Prostate gland (tissue), 2 donors: ENCODE results near the gene DSTYK. TPM values are rescaled to one million over a fixed set of nuclear protein-coding genes. Genes with fewer than 3 reads are reported as not detected.
A peak's percentile ranks its signal among the peaks of the same experiment; 100 is the strongest.

ENCODE experiments used
- DNase-seq: peaks from one replicate; pipeline ENCODE4 v3.0.0-alpha.2; 2019; ENCODE audit warnings: low spot score
- H3K27ac ChIP-seq, 2 donors: fragments of 200-600 bp; sonication (generic); 2 replicates each; pipeline ENCODE4 v1.5.1; 2017 to 2019
- H3K27me3 ChIP-seq: fragments of 200-600 bp; sonication (generic); replicated peaks from 2 replicates; pipeline ENCODE4 v1.5.1; 2019; ENCODE audit not compliant: insufficient read depth
- H3K36me3 ChIP-seq, 2 donors: fragments of 200-600 bp; sonication (generic); 1 replicate in 1 of 2; 2 replicates in 1 of 2; pipeline versions ENCODE4 v1.5.1 to v1.8.1; 2017 to 2019
- H3K4me1 ChIP-seq: fragments of 200-600 bp; sonication (generic); replicated peaks from 2 replicates; pipeline ENCODE4 v1.5.1; 2019
- H3K4me3 ChIP-seq, 2 donors: fragments of 200-600 bp; sonication (generic); 2 replicates each; pipeline ENCODE4 v1.5.1; 2017 to 2019
- H3K9me3 ChIP-seq: fragments of 200-600 bp; sonication (generic); 2 replicates; pipeline ENCODE4 v1.5.1; 2017
- CTCF ChIP-seq, 4 experiments: fragments of 200-600 bp in 2 of 4; fragments of 450-650 bp in 2 of 4; sonication (generic) in 2 of 4; IDR thresholded peaks; 1 replicate in 3 of 4; 2 replicates in 1 of 4; pipeline ENCODE4 v1.5.1; 2016 to 2019; ENCODE audit warnings: antibody characterized with exemption in 4 of 4, mild to moderate bottlenecking in 2 of 4, moderate library complexity in 2 of 4
- POLR2A ChIP-seq: fragments of 450-650 bp; IDR thresholded peaks from one replicate; pipeline ENCODE4 v1.6.1; 2016; ENCODE audit warnings: antibody characterized with exemption, mild to moderate bottlenecking
- POLR2AphosphoS5 ChIP-seq: sonication (generic); formaldehyde crosslinking; IDR thresholded peaks from one replicate; pipeline ENCODE4 v1.6.1; 2017; ENCODE audit warnings: antibody characterized with exemption
- WGBS: methylation state at CpG from one replicate; pipeline ENCODE4 v1.1.5; 2018; 5-methylcytosine and 5-hydroxymethylcytosine counted together
- intact Hi-C: fragments of 100-400 bp; cut with DNase I; formaldehyde crosslinking; loops from one replicate; pipeline ENCODE4 v1.14.2; 2022
- total RNA-seq, 2 donors: library from RNA; depleted of rRNA; stranded (reverse); fragments of >200 nt; gene quantifications; one replicate each; pipeline ENCODE4 v1.1.0, GENCODE V29; 2016

The DSTYK gene
- 10 to 100 TPM in 1 of 2 donors, 1 to 10 TPM in 1; 9.7 to 16.9 TPM for total RNA-seq

- Histone ChIP-seq H3K4me3 (peak within 1 kb of the TSS; percentile 88 to 97), H3K9me3 (no peaks in the 10 kb centered on the region), H3K36me3 (no peaks in the 10 kb centered on the region), H3K27ac (peak within 1 kb of the TSS; percentile 91 to 93), H3K27me3 (no peaks in the 10 kb centered on the region), H3K4me1 (peaks cover 5% of the 10 kb centered on the region)
- TF ChIP-seq POLR2AphosphoS5, result peak; percentile 91
- TF ChIP-seq CTCF (IDR thresholded peaks at IDR 0.05), result peak in 1 of 4 experiments; percentile 11
- TF ChIP-seq POLR2A, result peak; percentile 71
- peak; percentile 92 for DNase-seq
- intact Hi-C loops, result no loop called here
- under 1% methylated on average over 67 of the region's 67 CpGs for WGBS
Observed at GRCh38 chr1:205211169-205211838, at the start of gene DSTYK. Gene DSTYK, minus strand, starts transcription at chr1:205211702. Its CDS starts 167 bp downstream, at chr1:205211535.

GRCh38 chr1:205259998-205260397, 48.5 kb upstream of the DSTYK start:
- DNase-seq, result no peak
- H3K4me3 ChIP-seq, result no peak overlapping the region
- H3K27ac ChIP-seq, result no peak overlapping the region
- no peaks in the 10 kb centered on the region for H3K4me1 ChIP-seq
- TF ChIP-seq CTCF (IDR thresholded peaks at IDR 0.05) (no peak), POLR2A (no peak), POLR2AphosphoS5 (no peak)
- 100% methylated on average over 1 of the region's 1 CpG for WGBS
- no peaks in the 10 kb centered on the region for H3K9me3 ChIP-seq
- no peaks in the 10 kb centered on the region for H3K36me3 ChIP-seq
- H3K27me3 ChIP-seq, result no peaks in the 10 kb centered on the region
- intact Hi-C loops, result loop anchor here (5.0 kb wide), 3 partner anchors 118 to 283 kb away; partner anchors contain the start of gene RBBP5

- Histone ChIP-seq H3K36me3 (no peaks in the 10 kb centered on the region), H3K4me3 (no peak overlapping the region), H3K27ac (no peak overlapping the region), H3K4me1 (no peaks in the 10 kb centered on the region), H3K27me3 (no peaks in the 10 kb centered on the region), H3K9me3 (no peaks in the 10 kb centered on the region)
- intact Hi-C loops, result loop anchor here (5.0 kb wide), 3 partner anchors 117 to 282 kb away; partner anchors contain the start of gene RBBP5
- 54% methylated on average over 10 of the region's 10 CpGs for WGBS
- no peak for TF ChIP-seq CTCF (IDR thresholded peaks at IDR 0.05)
- TF ChIP-seq POLR2AphosphoS5, result no peak
- TF ChIP-seq POLR2A, result no peak
- DNase-seq, result no peak
Observed at GRCh38 chr1:205259324-205259832, 47.9 kb upstream of the DSTYK start.

GRCh38 chr1:205258719-205259118, 47.2 kb upstream of the DSTYK start:
- Histone ChIP-seq H3K27ac (no peak overlapping the region), H3K27me3 (no peaks in the 10 kb centered on the region), H3K9me3 (no peaks in the 10 kb centered on the region), H3K4me1 (no peaks in the 10 kb centered on the region), H3K36me3 (no peaks in the 10 kb centered on the region), H3K4me3 (no peak overlapping the region)
- 92% methylated on average over 8 of the region's 8 CpGs for WGBS
- no peak for TF ChIP-seq POLR2AphosphoS5
- TF ChIP-seq POLR2A, result no peak
- no peak for TF ChIP-seq CTCF (IDR thresholded peaks at IDR 0.05)
- intact Hi-C loops, result loop anchor here (5.0 kb wide), 3 partner anchors 116 to 281 kb away; partner anchors contain the start of gene RBBP5
- DNase-seq, result no peak
